ENCODE results near the gene LPIN1. TPM values are rescaled to one million over a fixed set of nuclear protein-coding genes. Genes with fewer than 3 reads are reported as not detected.

Gene LPIN1
- total and polyA plus RNA-seq, 2 of the 13 experiments (the other 11 are each of a cell fraction or from before 2014, with no cell fraction given) = 9.7 to 19.4 TPM

GRCh38 chr2:11746376-11746806 is at the start of gene LPIN1 (continued):
- 0 out of 2 replicates have a peak, but pooled peaks have one; percentile 45 for TF ChIP-seq RERE (CRISPR knock-in tag; IDR thresholded peaks at IDR 0.05; ENCODE audit: low read depth)
- TF ChIP-seq BCL3 (CRISPR knock-in tag; IDR thresholded peaks at IDR 0.05) = no peak
- peak; percentile 9; the same call in 1 of the 2 replicates for TF ChIP-seq ZNF746 (CRISPR knock-in tag; IDR thresholded peaks at IDR 0.05)
- peak; percentile 40; the same call in 1 of the 2 replicates for TF ChIP-seq ZNF572 (CRISPR knock-in tag; IDR thresholded peaks at IDR 0.05)
- no peak for TF ChIP-seq HMGXB4 (CRISPR knock-in tag; IDR thresholded peaks at IDR 0.05; ENCODE audit: borderline replicate concordance in 1 of 2, low read depth in 1 of 2)
- TF ChIP-seq CREM (IDR thresholded peaks at IDR 0.05) = no peak
- TF ChIP-seq CREM (CRISPR knock-in tag; IDR thresholded peaks at IDR 0.05) = no peak
- peak; percentile 7; the same call in 1 of the 2 replicates for TF ChIP-seq PATZ1 (CRISPR knock-in tag; IDR thresholded peaks at IDR 0.05)
- 0 out of 2 replicates have a peak, but pooled peaks have one; percentile 17 for TF ChIP-seq SIX1 (CRISPR knock-in tag; IDR thresholded peaks at IDR 0.05; ENCODE audit: borderline replicate concordance)
- TF ChIP-seq CC2D1A (CRISPR knock-in tag; IDR thresholded peaks at IDR 0.05) = no peak
- no peak for TF ChIP-seq ZNF24 (IDR thresholded peaks at IDR 0.05)
- no peak for TF ChIP-seq ZNF567 (CRISPR knock-in tag; IDR thresholded peaks at IDR 0.05; ENCODE audit: borderline replicate concordance)
- 0 out of 2 replicates have a peak, but pooled peaks have one; percentile 27 for TF ChIP-seq RXRB (CRISPR knock-in tag; IDR thresholded peaks at IDR 0.05; ENCODE audit: borderline replicate concordance)
- peak in 1 of 2 experiments; percentile 30; a peak in 1 of 4 replicates for TF ChIP-seq EP300 (IDR thresholded peaks at IDR 0.05; ENCODE audit: low read depth in 2 of 2, low read length in 2 of 2)
- no peak for TF ChIP-seq EP300 (CRISPR knock-in tag; IDR thresholded peaks at IDR 0.05; ENCODE audit: borderline replicate concordance)
